K562 (cell line): ENCODE data around the gene SOAT1. TPM values are rescaled to one million over a fixed set of nuclear protein-coding genes. Genes with fewer than 3 reads are reported as not detected.

Experiments
- C11orf30 ChIP-seq: fragments of 450-650 bp; IDR thresholded peaks from 2 replicates; pipeline ENCODE4 v1.6.1; 2016; ENCODE audit warnings: low read depth, mild to moderate bottlenecking
- HDGF ChIP-seq: fragments of 450-650 bp; IDR thresholded peaks from 2 replicates; pipeline ENCODE4 v1.6.1; 2016
- SRF ChIP-seq, 2 experiments: fragments of 250-450, 450-650 bp in 1 of 2; sonication (Bioruptor Pico) in 1 of 2; sonication (generic) in 1 of 2; formaldehyde crosslinking; IDR thresholded peaks; 2 replicates each; pipeline versions ENCODE4 v1.5.0 to v1.5.1; 2020 to 2022; ENCODE audit warnings: mild to moderate bottlenecking in 1 of 2, missing genetic modification reagents in 1 of 2
- ZNF316 ChIP-seq: fragments of 450-650 bp; IDR thresholded peaks from 2 replicates; pipeline ENCODE4 v1.6.1; 2016
- polyA plus RNA-seq, 8 experiments: library from polyadenylated mRNA; depleted of rRNA in 4 of 8; stranded (reverse) in 5 of 8; unstranded in 3 of 8; fragments of >200 nt; fragmentation: Nextera tagmentation in 2 of 8; fragmentation: Illumina TruSeq in 1 of 8; extraction: Ambion mirVana in 2 of 8; extraction: Trizol in 1 of 8; gene quantifications; 2 replicates each; pipeline versions ENCODE4 v1.2.1 to v1.2.3, GENCODE V29; 2011 to 2014; ENCODE audit warnings: inconsistent platforms in 1 of 8, missing spikeins in 1 of 8
- total RNA-seq, 7 experiments: library from RNA; depleted of rRNA in 6 of 7; stranded (reverse); fragments of >200 nt in 6 of 7; fragmentation: Illumina TruSeq in 2 of 7; extraction: Trizol in 2 of 7; gene quantifications; 2 replicates each; pipeline versions ENCODE4 v1.2.1 to v1.2.3, GENCODE V29; 2011 to 2021; ENCODE audit warnings: low replicate concordance in 1 of 7
- TF ChIP-seq, protein P1 (sequence below), 3 experiments: IDR thresholded peaks in 2 of 3; conservative IDR thresholded peaks in 1 of 3; 2 replicates each; pipeline ENCODE4 v1.5.1; 2011 to 2012; ENCODE audit warnings: low read length in 3 of 3, mild to moderate bottlenecking in 3 of 3, control low read depth in 2 of 3, improper control_type of control experiment in 1 of 3, inconsistent platforms in 1 of 3, low read depth in 1 of 3, mixed read lengths in 1 of 3, moderate library complexity in 1 of 3; ENCODE audit not compliant: insufficient read depth in 2 of 3
- TF ChIP-seq, protein P2 (sequence below), 2 experiments: fragments of 450-650 bp; IDR thresholded peaks; 2 replicates each; pipeline ENCODE4 v1.6.1; 2016
- TF ChIP-seq, protein P3 (sequence below): sonication (generic); formaldehyde crosslinking; IDR thresholded peaks from 2 replicates; pipeline ENCODE4 v1.8.0; 2023; ENCODE audit warnings: mild to moderate bottlenecking, missing genetic modification reagents
- TF ChIP-seq, protein P4 (sequence below): sonication (generic); formaldehyde crosslinking; IDR thresholded peaks from 2 replicates; pipeline ENCODE4 v1.8.0; 2022; ENCODE audit warnings: mild to moderate bottlenecking, missing genetic modification reagents

SOAT1 gene
- total and polyA plus RNA-seq, 9 of the 15 experiments (the other 6 are each of a cell fraction or from before 2014, with no cell fraction given), result 5.5 to 29.1 (median 17.3) TPM

DNA sequence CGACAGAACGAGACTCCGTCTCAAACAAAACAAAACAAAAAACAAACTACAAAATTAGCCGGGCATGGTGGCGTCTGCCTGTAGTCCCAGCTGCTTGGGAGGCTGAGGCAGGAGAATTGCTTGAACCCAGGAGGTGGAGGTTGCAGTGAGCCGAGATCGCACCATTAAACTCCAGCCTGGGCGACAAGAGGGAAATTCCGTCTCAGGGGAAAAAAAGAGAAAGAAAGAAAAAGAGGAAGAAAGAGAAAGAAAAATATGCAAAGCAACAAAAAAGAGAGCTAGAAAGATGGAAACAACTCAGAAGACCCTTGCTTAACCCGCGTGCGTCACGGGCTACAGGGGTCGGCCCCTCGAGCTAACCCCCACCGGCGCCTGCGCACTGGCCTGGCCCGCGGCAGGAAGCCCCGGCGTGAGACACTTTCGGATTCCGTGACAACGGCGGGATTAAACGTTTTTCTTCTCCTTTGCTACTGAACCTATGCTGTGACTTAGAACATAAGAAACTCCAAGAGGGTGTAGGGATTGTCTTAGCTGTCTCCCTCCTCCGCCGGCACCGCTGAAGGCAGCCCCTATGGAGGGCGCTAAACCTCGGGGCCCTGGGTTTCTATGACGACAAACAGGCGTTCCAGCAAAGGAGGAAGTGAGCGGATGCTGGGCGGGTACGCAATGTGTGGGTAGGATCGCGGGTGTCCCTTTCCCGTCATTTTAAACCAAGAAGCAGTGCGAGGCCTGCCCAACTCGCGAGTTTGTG lies 71.9 kb downstream of the SOAT1 start, which contains the start of gene AXDND1 (continued):
- TF ChIP-seq SRF (CRISPR knock-in tag; IDR thresholded peaks at IDR 0.05), result peak in 1 of 2 experiments; percentile 64; a peak in 1 of 4 replicates
- TF ChIP-seq, protein P1, sequence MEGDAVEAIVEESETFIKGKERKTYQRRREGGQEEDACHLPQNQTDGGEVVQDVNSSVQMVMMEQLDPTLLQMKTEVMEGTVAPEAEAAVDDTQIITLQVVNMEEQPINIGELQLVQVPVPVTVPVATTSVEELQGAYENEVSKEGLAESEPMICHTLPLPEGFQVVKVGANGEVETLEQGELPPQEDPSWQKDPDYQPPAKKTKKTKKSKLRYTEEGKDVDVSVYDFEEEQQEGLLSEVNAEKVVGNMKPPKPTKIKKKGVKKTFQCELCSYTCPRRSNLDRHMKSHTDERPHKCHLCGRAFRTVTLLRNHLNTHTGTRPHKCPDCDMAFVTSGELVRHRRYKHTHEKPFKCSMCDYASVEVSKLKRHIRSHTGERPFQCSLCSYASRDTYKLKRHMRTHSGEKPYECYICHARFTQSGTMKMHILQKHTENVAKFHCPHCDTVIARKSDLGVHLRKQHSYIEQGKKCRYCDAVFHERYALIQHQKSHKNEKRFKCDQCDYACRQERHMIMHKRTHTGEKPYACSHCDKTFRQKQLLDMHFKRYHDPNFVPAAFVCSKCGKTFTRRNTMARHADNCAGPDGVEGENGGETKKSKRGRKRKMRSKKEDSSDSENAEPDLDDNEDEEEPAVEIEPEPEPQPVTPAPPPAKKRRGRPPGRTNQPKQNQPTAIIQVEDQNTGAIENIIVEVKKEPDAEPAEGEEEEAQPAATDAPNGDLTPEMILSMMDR (IDR thresholded peaks at IDR 0.05 in 2 of 3, conservative IDR thresholded peaks at IDR 0.05 in 1 of 3; ENCODE audit: insufficient read depth in 2 of 3, low read depth in 1 of 3, low read length in 3 of 3), result peak in 2 of 3 experiments; percentile 40 to 54; a peak in 4 of 6 replicates
- TF ChIP-seq, protein P2, sequence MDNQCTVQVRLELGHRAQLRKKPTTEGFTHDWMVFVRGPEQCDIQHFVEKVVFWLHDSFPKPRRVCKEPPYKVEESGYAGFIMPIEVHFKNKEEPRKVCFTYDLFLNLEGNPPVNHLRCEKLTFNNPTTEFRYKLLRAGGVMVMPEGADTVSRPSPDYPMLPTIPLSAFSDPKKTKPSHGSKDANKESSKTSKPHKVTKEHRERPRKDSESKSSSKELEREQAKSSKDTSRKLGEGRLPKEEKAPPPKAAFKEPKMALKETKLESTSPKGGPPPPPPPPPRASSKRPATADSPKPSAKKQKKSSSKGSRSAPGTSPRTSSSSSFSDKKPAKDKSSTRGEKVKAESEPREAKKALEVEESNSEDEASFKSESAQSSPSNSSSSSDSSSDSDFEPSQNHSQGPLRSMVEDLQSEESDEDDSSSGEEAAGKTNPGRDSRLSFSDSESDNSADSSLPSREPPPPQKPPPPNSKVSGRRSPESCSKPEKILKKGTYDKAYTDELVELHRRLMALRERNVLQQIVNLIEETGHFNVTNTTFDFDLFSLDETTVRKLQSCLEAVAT (IDR thresholded peaks at IDR 0.05), result peak; percentile 44 to 99; a peak in 2 of 4 replicates
- peak; percentile 88; the same call in 1 of the 2 replicates for TF ChIP-seq HDGF
- TF ChIP-seq, protein P3, sequence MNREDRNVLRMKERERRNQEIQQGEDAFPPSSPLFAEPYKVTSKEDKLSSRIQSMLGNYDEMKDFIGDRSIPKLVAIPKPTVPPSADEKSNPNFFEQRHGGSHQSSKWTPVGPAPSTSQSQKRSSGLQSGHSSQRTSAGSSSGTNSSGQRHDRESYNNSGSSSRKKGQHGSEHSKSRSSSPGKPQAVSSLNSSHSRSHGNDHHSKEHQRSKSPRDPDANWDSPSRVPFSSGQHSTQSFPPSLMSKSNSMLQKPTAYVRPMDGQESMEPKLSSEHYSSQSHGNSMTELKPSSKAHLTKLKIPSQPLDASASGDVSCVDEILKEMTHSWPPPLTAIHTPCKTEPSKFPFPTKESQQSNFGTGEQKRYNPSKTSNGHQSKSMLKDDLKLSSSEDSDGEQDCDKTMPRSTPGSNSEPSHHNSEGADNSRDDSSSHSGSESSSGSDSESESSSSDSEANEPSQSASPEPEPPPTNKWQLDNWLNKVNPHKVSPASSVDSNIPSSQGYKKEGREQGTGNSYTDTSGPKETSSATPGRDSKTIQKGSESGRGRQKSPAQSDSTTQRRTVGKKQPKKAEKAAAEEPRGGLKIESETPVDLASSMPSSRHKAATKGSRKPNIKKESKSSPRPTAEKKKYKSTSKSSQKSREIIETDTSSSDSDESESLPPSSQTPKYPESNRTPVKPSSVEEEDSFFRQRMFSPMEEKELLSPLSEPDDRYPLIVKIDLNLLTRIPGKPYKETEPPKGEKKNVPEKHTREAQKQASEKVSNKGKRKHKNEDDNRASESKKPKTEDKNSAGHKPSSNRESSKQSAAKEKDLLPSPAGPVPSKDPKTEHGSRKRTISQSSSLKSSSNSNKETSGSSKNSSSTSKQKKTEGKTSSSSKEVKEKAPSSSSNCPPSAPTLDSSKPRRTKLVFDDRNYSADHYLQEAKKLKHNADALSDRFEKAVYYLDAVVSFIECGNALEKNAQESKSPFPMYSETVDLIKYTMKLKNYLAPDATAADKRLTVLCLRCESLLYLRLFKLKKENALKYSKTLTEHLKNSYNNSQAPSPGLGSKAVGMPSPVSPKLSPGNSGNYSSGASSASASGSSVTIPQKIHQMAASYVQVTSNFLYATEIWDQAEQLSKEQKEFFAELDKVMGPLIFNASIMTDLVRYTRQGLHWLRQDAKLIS (CRISPR knock-in tag), result peak; percentile 76; the same call in 1 of the 2 replicates
- TF ChIP-seq C11orf30, result peak; percentile 38; the same call in 1 of the 2 replicates
- TF ChIP-seq ZNF316, result peak; percentile 51
- TF ChIP-seq, protein P4, sequence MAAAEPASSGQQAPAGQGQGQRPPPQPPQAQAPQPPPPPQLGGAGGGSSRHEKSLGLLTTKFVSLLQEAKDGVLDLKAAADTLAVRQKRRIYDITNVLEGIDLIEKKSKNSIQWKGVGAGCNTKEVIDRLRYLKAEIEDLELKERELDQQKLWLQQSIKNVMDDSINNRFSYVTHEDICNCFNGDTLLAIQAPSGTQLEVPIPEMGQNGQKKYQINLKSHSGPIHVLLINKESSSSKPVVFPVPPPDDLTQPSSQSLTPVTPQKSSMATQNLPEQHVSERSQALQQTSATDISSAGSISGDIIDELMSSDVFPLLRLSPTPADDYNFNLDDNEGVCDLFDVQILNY, result no peak; the same call in 1 of the 2 replicates
